Endothelial cell (in vitro differentiated cells): ENCODE data around the gene VAC14. TPM values are rescaled to one million over a fixed set of nuclear protein-coding genes. Genes with fewer than 3 reads are reported as not detected.

Experiments used
- DNase-seq: peaks from one replicate; pipeline ENCODE4 v3.0.0; 2021; ENCODE audit warnings: low spot score
- H3K27ac Mint-ChIP-seq: one replicate; pipeline ENCODE4 v1.8.0; 2021; ENCODE audit warnings: mixed read lengths, inconsistent platforms; ENCODE audit not compliant: unreplicated experiment
- H3K27me3 Mint-ChIP-seq: one replicate; pipeline ENCODE4 v1.8.0; 2021; ENCODE audit warnings: mild to moderate bottlenecking, moderate library complexity, mixed read lengths, inconsistent platforms; ENCODE audit not compliant: unreplicated experiment
- H3K36me3 Mint-ChIP-seq: one replicate; pipeline ENCODE4 v1.8.0; 2021; ENCODE audit warnings: mild to moderate bottlenecking, low read depth, mixed read lengths, inconsistent platforms; ENCODE audit not compliant: unreplicated experiment
- H3K4me1 Mint-ChIP-seq: one replicate; pipeline ENCODE4 v1.8.0; 2021; ENCODE audit warnings: mild to moderate bottlenecking, mixed read lengths, inconsistent platforms; ENCODE audit not compliant: unreplicated experiment
- H3K4me3 Mint-ChIP-seq: one replicate; pipeline ENCODE4 v1.8.0; 2021; ENCODE audit warnings: mild to moderate bottlenecking, mixed read lengths, inconsistent platforms; ENCODE audit not compliant: unreplicated experiment
- H3K9me3 Mint-ChIP-seq: one replicate; pipeline ENCODE4 v1.8.0; 2021; ENCODE audit warnings: mixed read lengths, inconsistent platforms; ENCODE audit not compliant: unreplicated experiment
- total RNA-seq: library from RNA; stranded (reverse); fragmentation: NEBNext Ultra II Directional; extraction: Animal tissue kit (Norgen Biotek cat#: 25700); gene quantifications from one replicate; pipeline ENCODE4 v1.2.1, GENCODE V29; 2021; ENCODE audit not compliant: unreplicated experiment
- TF ChIP-seq, protein P1 (sequence below): fragments of 200-600 bp; sonication (generic); IDR thresholded peaks from one replicate; pipeline ENCODE4 v1.5.0; 2021; ENCODE audit warnings: antibody characterized with exemption; ENCODE audit not compliant: unreplicated experiment

Gene VAC14
- total RNA-seq, 1 donor from 2014 or later: 35.6 TPM

DNA sequence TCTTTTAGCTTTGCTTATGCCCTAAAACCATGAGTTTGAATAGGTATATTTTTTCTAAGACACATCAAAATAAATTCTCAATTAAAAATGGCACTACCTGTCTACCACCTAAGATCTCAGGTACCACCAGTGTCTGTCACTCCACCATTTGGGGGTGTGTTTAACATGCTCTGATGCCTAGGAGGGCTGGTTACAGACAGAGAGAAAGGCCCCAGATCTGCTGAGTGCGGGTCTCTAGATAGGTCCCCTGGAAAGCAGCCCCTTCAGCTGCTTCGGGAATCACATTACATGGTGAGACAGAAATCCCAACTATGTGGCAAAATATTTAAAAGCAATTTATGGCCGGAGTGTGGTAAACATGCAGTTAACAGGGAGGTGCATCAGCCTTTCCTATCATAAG is 653 bp upstream of the VAC14 start:
- H3K27ac Mint-ChIP-seq: no peak overlapping the region
- H3K27me3 Mint-ChIP-seq: no peaks in the 10 kb centered on the region
- H3K9me3 Mint-ChIP-seq: no peaks in the 10 kb centered on the region
- TF ChIP-seq, protein P1, sequence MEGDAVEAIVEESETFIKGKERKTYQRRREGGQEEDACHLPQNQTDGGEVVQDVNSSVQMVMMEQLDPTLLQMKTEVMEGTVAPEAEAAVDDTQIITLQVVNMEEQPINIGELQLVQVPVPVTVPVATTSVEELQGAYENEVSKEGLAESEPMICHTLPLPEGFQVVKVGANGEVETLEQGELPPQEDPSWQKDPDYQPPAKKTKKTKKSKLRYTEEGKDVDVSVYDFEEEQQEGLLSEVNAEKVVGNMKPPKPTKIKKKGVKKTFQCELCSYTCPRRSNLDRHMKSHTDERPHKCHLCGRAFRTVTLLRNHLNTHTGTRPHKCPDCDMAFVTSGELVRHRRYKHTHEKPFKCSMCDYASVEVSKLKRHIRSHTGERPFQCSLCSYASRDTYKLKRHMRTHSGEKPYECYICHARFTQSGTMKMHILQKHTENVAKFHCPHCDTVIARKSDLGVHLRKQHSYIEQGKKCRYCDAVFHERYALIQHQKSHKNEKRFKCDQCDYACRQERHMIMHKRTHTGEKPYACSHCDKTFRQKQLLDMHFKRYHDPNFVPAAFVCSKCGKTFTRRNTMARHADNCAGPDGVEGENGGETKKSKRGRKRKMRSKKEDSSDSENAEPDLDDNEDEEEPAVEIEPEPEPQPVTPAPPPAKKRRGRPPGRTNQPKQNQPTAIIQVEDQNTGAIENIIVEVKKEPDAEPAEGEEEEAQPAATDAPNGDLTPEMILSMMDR: no peak
- DNase-seq: no peak
- peaks cover 7% of the 10 kb centered on the region for H3K4me1 Mint-ChIP-seq
- no peaks in the 10 kb centered on the region for H3K36me3 Mint-ChIP-seq
- H3K4me3 Mint-ChIP-seq: peak overlapping the region; percentile 92

- Mint-ChIP-seq H3K27me3 (no peaks in the 10 kb centered on the region), H3K9me3 (no peaks in the 10 kb centered on the region), H3K4me1 (peaks cover 7% of the 10 kb centered on the region), H3K36me3 (no peaks in the 10 kb centered on the region), H3K27ac (peak overlapping the region; percentile 58), H3K4me3 (peak overlapping the region; percentile 92)
- DNase-seq: no peak
- TF ChIP-seq, protein P1: no peak
Observed at GRCh38 chr16:70800311-70800710, 647 bp downstream of the VAC14 start.

GRCh38 chr16:70796301-70796700 is 4.7 kb downstream of the VAC14 start:
- no peak overlapping the region for H3K27ac Mint-ChIP-seq
- DNase-seq: no peak
- no peaks in the 10 kb centered on the region for H3K36me3 Mint-ChIP-seq
- peaks cover 7% of the 10 kb centered on the region for H3K4me1 Mint-ChIP-seq
- no peak overlapping the region for H3K4me3 Mint-ChIP-seq
- TF ChIP-seq, protein P1: no peak
- H3K9me3 Mint-ChIP-seq: no peaks in the 10 kb centered on the region
- peaks cover 2% of the 10 kb centered on the region for H3K27me3 Mint-ChIP-seq

- Mint-ChIP-seq H3K36me3 (no peaks in the 10 kb centered on the region), H3K9me3 (no peaks in the 10 kb centered on the region), H3K4me3 (no peak overlapping the region), H3K4me1 (peaks cover 14% of the 10 kb centered on the region), H3K27me3 (peaks cover 6% of the 10 kb centered on the region), H3K27ac (no peak overlapping the region)
- no peak for DNase-seq
- TF ChIP-seq, protein P1: no peak
Observed at GRCh38 chr16:70795296-70795912, 5.6 kb downstream of the VAC14 start.

DNA sequence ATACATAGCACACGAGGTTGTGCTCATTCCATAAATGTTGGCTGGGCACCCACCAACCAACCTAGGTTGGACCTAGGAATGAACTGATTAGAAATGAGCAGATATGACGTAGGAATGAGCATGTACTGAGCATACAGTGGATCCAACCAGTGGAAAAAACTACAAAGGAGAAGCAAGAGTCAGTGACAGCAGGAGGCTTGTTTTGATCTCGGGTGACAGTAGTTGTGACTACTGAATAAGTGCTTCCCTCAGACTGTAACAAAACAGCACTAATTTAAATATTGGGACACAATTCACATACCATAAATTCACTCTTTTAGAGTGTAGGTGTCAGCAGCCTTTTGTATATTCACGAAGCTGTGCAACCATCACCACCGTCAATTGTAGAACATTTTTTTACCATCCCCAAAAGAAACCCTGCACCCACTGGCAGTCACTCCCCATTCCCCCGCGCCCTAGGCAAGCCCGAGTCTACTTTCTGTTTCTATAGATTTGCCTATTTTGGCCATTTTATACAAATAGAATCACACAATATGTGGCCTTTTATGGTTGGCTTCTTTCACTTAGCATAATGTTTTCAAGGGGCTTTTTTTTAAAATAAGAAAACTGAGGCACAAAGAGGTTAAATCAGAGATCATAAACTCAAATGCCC is 7.0 kb downstream of the VAC14 start:
- H3K4me1 Mint-ChIP-seq: peaks cover 17% of the 10 kb centered on the region
- no peak for DNase-seq
- no peak overlapping the region for H3K4me3 Mint-ChIP-seq
- TF ChIP-seq, protein P1: no peak
- H3K9me3 Mint-ChIP-seq: no peaks in the 10 kb centered on the region
- peaks cover 10% of the 10 kb centered on the region for H3K27me3 Mint-ChIP-seq
- H3K36me3 Mint-ChIP-seq: peaks cover 6% of the 10 kb centered on the region
- H3K27ac Mint-ChIP-seq: peak overlapping the region; percentile 15
